Fibroblast of the conjunctiva (primary cell): ENCODE results near the gene GORASP1.

Experiments used
- DNase-seq: peaks from one replicate; pipeline ENCODE4 v3.0.0-alpha.2; 2010; ENCODE audit warnings: low read depth

GORASP1 gene

DNA sequence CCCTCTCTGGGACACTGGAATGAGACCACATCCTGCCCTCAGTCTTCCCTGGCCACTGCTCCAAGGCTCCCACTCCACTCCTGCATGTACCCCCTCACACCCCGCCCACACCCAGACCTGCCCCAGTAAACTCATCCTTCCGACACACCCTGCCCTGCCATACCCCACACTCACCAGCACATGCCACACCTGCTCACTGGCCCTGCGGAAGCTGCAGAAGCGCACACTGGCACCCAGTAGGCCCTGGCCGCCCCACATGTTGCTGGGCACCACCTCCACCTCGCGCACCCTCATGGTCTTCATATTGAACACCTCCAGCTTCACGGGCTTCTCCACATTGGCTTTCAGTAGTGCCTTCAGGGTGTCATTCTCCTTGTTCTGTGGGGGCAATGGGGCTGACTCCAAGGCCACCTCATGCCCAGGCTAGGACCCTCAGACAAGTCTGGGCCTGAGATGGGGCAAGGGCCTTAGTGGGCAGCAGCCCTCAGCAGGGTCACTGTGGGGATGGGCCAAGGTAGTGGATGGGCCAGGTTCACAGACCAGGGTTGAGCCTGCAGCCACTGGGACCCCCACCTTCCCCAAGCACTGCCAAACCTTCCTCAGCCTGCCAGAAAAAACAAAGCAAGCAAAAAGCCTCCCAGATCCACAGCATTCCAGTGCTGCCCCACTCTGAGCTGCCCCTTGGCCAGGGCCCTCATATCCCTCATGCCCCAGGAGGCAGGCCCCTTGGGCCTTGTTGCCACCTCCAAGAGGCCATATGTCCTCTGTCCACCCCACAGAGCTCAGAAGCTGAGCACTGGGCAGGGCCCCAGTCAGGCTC lies 4.7 kb downstream of the GORASP1 start:
- no peak for DNase-seq

DNA sequence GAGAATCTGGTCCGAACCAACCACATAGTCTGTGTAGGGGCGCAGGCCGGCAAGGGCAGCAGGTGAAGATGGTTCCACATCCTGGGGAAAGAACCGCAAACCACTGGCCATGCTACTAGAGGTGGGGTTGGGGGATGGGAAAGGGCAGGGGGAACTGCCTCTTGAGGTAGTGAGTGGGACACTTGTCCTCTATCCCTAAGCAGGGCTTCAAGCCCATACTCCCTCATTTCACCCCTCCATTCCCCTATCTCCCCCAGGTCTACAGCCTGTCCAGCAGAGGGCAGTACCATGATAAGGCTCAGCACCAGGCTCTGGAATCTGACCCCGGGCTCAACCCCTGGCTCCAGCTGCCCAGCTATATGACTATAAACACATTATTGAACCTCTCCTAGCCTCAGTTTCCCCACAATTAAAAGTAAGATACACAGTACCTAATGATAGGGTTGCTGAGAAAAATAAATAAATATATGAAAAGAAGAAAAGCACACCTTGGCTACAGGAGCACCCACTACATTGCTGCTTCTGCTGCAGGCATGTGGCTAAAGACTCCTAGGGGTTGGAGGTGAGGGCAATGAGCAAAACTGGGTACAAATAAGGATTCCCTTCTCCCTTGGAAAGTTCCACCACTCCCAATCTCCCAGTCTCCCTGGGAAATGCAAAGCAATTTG lies 6.3 kb downstream of the GORASP1 start:
- no peak for DNase-seq

- DNase-seq, result no peak
Observed at GRCh38 chr3:39100500-39100886, 6.9 kb downstream of the GORASP1 start.

DNA sequence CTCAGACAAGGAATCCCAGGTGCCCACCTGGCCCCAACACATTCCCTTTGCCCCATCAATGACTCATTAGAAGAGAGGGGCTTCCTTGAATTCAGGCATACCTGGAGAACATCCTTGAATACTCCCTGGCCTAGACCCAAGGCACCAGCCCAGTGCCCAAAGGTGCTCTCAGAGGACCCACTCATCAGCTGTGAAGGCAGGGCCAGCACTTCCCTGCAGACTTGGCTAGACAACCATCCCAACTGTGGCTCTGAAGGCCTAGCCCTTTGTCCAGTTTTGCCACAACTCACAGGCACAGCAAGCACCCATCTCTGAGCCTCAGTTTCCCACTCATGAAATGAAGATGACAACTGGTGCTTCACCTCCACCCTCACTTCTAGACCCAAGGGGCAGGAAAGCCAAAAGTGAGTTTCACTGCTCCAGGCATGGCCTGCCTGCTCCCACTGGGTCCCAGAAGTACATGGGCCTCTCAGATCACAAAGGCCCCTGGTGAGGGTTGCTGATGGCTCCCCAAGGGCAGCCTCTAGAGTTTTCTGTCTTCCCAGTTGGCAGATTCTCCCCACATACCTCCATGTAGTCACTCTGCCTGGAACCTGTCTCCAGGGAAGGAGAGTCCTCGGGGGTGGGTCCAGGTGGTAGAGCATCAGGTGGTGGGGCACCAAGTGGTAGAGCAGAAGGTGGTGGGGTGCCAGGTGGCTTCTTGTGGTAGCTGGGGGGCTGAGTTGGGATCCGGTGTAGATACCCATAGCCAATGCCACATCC lies 7.5 kb downstream of the GORASP1 start:
- no peak for DNase-seq

GRCh38 chr3:39099242-39099641 lies 8.2 kb downstream of the GORASP1 start:
- no peak for DNase-seq

DNA sequence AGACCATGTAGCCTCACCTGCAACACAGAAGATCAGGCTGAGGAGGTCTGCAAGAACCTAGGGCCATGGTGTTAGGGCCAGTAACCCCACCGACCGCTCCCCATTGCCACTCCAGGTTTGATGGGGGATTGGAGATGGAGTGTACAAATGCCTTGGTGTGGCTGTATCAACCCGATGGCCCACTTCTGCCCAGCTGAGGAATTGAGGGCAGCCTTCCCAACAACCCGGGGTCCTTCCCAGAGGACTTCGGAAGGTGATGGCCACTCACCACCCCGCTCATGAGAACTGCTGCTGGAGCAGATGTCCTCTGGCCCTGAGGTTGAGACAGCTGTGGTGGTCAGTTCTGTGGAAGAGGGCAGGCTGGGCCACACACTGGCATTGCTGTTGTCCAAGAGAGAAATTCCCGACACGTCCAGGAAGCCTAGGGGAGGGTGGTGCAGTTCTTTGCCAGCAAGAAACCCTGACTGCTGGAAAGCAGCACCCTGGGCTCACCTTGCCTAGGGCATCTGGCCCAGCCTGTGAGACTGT lies 8.9 kb downstream of the GORASP1 start:
- no peak for DNase-seq

- no peak for DNase-seq
Observed at GRCh38 chr3:39097716-39098472, 9.5 kb downstream of the GORASP1 start.

- DNase-seq, result no peak
Observed at GRCh38 chr3:39096775-39097174, 10.7 kb downstream of the GORASP1 start.

- DNase-seq, result no peak
Observed at GRCh38 chr3:39095778-39096177, 11.6 kb downstream of the GORASP1 start.

- DNase-seq, result no peak
Observed at GRCh38 chr3:39094851-39095677, 12.4 kb downstream of the GORASP1 start.

DNA sequence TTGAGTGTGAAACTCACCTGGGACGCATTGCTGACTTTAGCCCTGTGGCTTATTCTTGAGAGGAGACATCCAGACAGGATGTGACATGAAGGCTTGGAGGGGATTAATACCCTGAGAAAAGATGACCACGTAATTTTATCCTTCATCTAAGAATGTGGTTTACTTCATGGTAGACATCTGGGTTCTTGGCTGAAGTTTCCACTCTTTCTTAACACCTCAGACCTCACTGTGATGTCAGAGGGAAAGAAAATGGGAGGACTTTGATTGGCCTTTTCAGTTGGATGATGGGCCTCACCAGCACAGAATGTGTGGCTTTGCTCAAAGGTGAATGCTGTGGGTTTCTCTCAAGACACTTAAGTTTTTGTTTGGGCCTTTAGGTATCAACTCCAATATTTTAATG lies 16.5 kb downstream of the GORASP1 start:
- no peak for DNase-seq

GRCh38 chr3:39088889-39089288 lies 18.5 kb downstream of the GORASP1 start:
- no peak for DNase-seq

GRCh38 chr3:39088456-39088855 lies 19.0 kb downstream of the GORASP1 start:
- no peak for DNase-seq

- DNase-seq, result no peak
Observed at GRCh38 chr3:39086144-39086543, 21.3 kb downstream of the GORASP1 start.

- DNase-seq, result no peak
Observed at GRCh38 chr3:39082666-39083313, 24.6 kb downstream of the GORASP1 start.

DNA sequence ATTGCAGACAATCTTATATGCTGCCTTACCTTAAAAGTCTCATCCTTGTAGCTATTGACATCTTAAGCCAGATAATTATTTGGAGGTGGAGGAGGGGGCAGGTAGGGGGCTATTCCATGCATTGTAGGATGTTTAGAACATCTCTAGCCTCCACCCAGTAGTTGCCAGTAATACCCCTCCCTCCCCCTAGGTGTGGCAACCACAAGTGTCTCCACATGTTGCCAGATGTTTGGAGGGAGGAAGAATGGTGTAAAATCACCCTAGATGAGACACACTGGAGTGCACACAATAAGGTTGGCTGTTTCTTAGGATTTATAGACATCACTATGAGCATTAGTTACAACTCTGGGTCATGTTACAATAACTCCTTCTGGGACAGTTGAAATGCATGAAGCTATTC lies 27.4 kb downstream of the GORASP1 start:
- no peak for DNase-seq

DNA sequence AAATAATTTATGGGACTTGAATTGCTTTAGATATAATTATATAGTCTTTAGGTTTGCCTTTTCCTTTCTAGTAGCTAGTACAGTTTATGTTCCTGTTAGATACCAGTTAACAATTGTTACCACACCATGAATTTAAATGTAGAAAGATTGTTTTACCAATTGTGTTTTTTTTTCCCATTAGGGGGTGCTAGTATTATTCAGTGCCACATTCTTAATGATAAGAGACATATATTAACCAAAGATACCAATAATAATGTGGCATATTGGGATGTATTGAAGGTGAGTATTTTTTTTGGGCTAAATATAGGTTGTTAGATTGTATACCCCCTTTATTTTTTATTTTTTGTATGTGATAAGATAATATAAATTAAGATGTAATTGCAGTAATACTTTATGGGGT lies 27.9 kb downstream of the GORASP1 start:
- DNase-seq, result no peak

DNA sequence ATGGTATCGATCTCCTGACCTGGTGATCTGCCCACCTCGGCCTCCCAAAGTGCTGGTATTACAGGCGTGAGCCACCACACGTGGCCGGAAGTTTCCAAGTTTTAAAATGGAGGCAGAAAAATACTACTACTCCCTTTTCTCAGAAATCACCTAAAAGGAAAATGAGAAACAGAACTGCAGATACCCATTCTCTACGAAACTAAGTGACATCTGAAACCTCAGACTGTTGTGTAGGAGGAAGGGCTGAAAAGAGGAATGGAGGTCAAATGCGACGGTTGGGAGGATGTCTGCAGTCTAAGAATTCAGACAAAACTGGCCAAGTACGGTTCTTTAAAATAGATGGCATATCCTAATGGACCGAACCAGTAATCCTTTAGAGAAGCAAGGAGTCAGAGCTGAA lies 31.5 kb downstream of the GORASP1 start:
- no peak for DNase-seq

GRCh38 chr3:39068556-39068955 lies 38.9 kb downstream of the GORASP1 start:
- DNase-seq, result no peak

- DNase-seq, result no peak
Observed at GRCh38 chr3:39067286-39067685, 40.1 kb downstream of the GORASP1 start.

DNA sequence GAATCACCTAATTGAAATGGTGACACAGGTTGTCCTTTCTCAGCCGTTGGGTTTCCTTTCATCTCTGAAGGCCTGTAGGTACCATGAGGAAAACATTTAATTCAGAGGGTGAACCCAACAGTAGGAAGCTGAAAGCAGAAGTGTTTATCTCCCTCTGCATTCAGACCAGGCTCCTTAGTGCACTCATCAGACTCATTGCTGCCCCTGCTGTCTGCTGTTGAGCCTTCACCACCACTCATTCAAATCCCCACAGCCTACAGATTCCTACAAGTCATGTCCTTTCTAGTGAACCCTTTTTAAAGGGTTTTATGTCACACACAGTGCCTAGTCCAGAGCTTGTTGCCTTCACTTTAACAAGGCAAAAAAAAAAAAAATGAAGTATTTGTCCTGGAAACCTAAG lies 42.2 kb downstream of the GORASP1 start:
- no peak for DNase-seq
